ENCODE measurements around the gene TSPAN14. TPM values are rescaled to one million over a fixed set of nuclear protein-coding genes. Genes with fewer than 3 reads are reported as not detected.

TSPAN14 gene
- total RNA-seq, 3 donors from 2014 or later (not counting 1 experiment from before 2014, with no cell fraction given) = 126 to 180 (median 173) TPM

DNA sequence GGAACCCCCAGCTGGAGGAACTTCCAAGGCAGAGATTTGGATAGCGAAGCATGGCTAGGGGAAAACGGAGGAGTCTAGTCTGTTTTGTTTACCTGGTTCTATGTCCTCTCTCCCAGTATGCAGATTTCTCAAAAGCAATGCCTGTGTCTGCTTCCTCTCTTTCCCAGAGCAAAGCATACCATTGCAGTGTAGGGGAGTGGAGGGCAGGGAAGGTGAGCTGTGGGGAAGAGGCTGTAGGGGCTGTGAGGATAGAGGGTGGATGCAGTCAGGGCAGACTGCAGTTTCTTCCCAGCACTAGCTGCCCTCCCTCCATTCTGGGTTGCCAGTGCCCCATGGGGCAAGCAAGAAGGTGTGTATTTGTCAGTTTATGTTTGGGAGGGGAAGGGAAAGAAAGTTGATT is 16.9 kb upstream of the TSPAN14 start:
- no peaks in the 10 kb centered on the region for H3K4me1 Mint-ChIP-seq
- no peaks in the 10 kb centered on the region for H3K36me3 Mint-ChIP-seq
- Histone ChIP-seq H3K4me3 (ENCODE audit: low read length) (no peak overlapping the region), H3K27me3 (ENCODE audit: control insufficient read depth, insufficient read depth, low read length) (no peaks in the 10 kb centered on the region), H3K27ac (ENCODE audit: low read length) (no peak overlapping the region), H3K9me3 (ENCODE audit: control insufficient read depth, insufficient read depth, low read length) (no peaks in the 10 kb centered on the region), H3K36me3 (ENCODE audit: control insufficient read depth, insufficient read depth, low read length) (no peaks in the 10 kb centered on the region), H3K4me1 (ENCODE audit: control insufficient read depth, insufficient read depth, low read length) (no peaks in the 10 kb centered on the region)
- H3K27me3 Mint-ChIP-seq (ENCODE audit: low read depth in 2 of 2) = peaks cover 6 to 23% of the 10 kb centered on the region in 2 donors
- H3K9me3 Mint-ChIP-seq = no peaks in the 10 kb centered on the region
- intact Hi-C loops (cut with micrococcal nuclease) = no loop called here
- ATAC-seq = no peak
- 83% methylated on average over 2 of the region's 2 CpGs for WGBS (ENCODE audit: insufficient coverage)
- no peak for TF ChIP-seq CTCF (IDR thresholded peaks at IDR 0.05)
- no peak overlapping the region for H3K27ac Mint-ChIP-seq
- no peak overlapping the region for H3K4me3 Mint-ChIP-seq
- no peak for DNase-seq

DNA sequence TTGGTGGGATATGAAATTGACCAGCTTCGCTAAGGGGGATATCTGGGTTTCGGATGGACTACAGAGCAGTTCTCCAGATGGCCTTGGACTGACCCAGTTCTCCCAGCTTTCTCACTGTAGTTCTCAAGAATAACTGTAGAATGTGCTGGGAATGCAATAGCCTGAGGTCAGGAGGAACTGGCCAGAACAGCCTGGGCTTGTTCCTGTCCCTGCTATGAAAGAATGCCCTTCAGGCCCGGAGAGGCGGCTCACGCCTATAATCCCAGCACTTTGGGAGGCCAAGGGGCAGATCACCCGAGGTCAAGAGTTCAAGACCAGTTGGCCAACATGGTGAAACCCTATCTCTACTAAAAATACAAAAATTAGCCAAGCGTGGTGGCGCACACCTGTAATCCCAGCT is 12.3 kb upstream of the TSPAN14 start:
- H3K27me3 Mint-ChIP-seq (ENCODE audit: low read depth in 2 of 2) = peaks cover 6 to 21% of the 10 kb centered on the region in 2 donors
- TF ChIP-seq CTCF (IDR thresholded peaks at IDR 0.05) = no peak
- peaks cover 17% of the 10 kb centered on the region for H3K4me1 ChIP-seq (ENCODE audit: control insufficient read depth, insufficient read depth, low read length)
- DNase-seq (no peak), ATAC-seq (no peak)
- no peak overlapping the region for H3K27ac ChIP-seq (ENCODE audit: low read length)
- intact Hi-C loops (cut with micrococcal nuclease) = no loop called here
- H3K36me3 ChIP-seq (ENCODE audit: control insufficient read depth, insufficient read depth, low read length) = no peaks in the 10 kb centered on the region
- H3K36me3 Mint-ChIP-seq = no peaks in the 10 kb centered on the region
- H3K4me3 ChIP-seq (ENCODE audit: low read length) = no peak overlapping the region
- H3K9me3 Mint-ChIP-seq = no peaks in the 10 kb centered on the region
- H3K4me1 Mint-ChIP-seq = peaks cover 17 to 24% of the 10 kb centered on the region in 2 donors
- no peaks in the 10 kb centered on the region for H3K27me3 ChIP-seq (ENCODE audit: control insufficient read depth, insufficient read depth, low read length)
- no peak overlapping the region for H3K4me3 Mint-ChIP-seq
- no peak overlapping the region for H3K27ac Mint-ChIP-seq
- 88% methylated on average over 8 of the region's 8 CpGs for WGBS (ENCODE audit: insufficient coverage)
- no peaks in the 10 kb centered on the region for H3K9me3 ChIP-seq (ENCODE audit: control insufficient read depth, insufficient read depth, low read length)

- intact Hi-C loops (cut with micrococcal nuclease) = no loop called here
- TF ChIP-seq CTCF (IDR thresholded peaks at IDR 0.05) = no peak
- Histone ChIP-seq H3K9me3 (ENCODE audit: control insufficient read depth, insufficient read depth, low read length) (no peaks in the 10 kb centered on the region), H3K27me3 (ENCODE audit: control insufficient read depth, insufficient read depth, low read length) (no peaks in the 10 kb centered on the region), H3K36me3 (ENCODE audit: control insufficient read depth, insufficient read depth, low read length) (no peaks in the 10 kb centered on the region), H3K4me1 (ENCODE audit: control insufficient read depth, insufficient read depth, low read length) (peaks cover 17% of the 10 kb centered on the region), H3K27ac (ENCODE audit: low read length) (no peak overlapping the region), H3K4me3 (ENCODE audit: low read length) (no peak overlapping the region)
- Mint-ChIP-seq H3K9me3 (no peaks in the 10 kb centered on the region), H3K4me1 (peaks cover 22 to 31% of the 10 kb centered on the region in 2 donors), H3K27ac (no peak overlapping the region), H3K36me3 (no peaks in the 10 kb centered on the region), H3K4me3 (no peak overlapping the region), H3K27me3 (ENCODE audit: low read depth in 2 of 2) (peaks cover 2 to 10% of the 10 kb centered on the region in 2 donors)
- WGBS (ENCODE audit: insufficient coverage) = 82% methylated on average over 2 of the region's 3 CpGs
- ATAC-seq = no peak
- no peak for DNase-seq
Observed at GRCh38 chr10:80442879-80443278, 11.2 kb upstream of the TSPAN14 start.

DNA sequence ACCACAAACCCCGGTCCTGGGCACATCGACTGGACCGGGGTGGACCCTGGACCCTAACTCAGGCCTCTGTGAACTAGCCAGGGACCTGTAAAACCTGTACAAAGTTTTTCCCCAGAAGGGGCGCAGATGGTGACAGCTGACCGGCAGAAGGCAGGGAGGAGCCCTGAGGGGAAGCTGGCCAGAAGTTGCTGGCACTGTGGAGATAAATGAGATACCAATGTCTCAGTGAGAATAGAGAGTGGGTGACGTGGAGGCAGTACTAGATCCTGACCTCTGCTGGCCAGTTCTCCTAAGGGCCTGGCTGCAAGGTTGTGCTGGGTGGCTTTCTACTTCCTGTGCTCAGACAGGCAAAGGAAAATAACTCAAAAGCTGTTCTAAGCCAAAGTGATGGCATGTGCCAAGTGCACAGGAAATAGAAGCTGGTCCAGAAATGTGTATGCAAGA is 10.6 kb upstream of the TSPAN14 start:
- no peak for TF ChIP-seq CTCF (IDR thresholded peaks at IDR 0.05)
- no peaks in the 10 kb centered on the region for H3K27me3 ChIP-seq (ENCODE audit: control insufficient read depth, insufficient read depth, low read length)
- Mint-ChIP-seq H3K27me3 (ENCODE audit: low read depth in 2 of 2) (peaks cover 0 to 3% of the 10 kb centered on the region in 2 donors), H3K9me3 (no peaks in the 10 kb centered on the region), H3K27ac (no peak overlapping the region), H3K4me3 (no peak overlapping the region), H3K36me3 (no peaks in the 10 kb centered on the region), H3K4me1 (peaks cover 22 to 31% of the 10 kb centered on the region in 2 donors)
- no peak overlapping the region for H3K27ac ChIP-seq (ENCODE audit: low read length)
- peak in 1 of 3 donors; percentile 32 for ATAC-seq
- peak in 1 of 2 donors; percentile 51 for DNase-seq
- WGBS (ENCODE audit: insufficient coverage) = 64% methylated on average over 6 of the region's 6 CpGs
- no peak overlapping the region for H3K4me3 ChIP-seq (ENCODE audit: low read length)
- H3K4me1 ChIP-seq (ENCODE audit: control insufficient read depth, insufficient read depth, low read length) = peaks cover 17% of the 10 kb centered on the region
- no peaks in the 10 kb centered on the region for H3K36me3 ChIP-seq (ENCODE audit: control insufficient read depth, insufficient read depth, low read length)
- no peaks in the 10 kb centered on the region for H3K9me3 ChIP-seq (ENCODE audit: control insufficient read depth, insufficient read depth, low read length)
- intact Hi-C loops (cut with micrococcal nuclease) = no loop called here
